GM19240 (cell line): Measurements from ENCODE around the gene PRR19.
"Not testable (repeated sequence)": the region's sequence is repeated elsewhere in the genome, so short reads cannot be mapped to it uniquely, and the experiment has no call there.

ENCODE experiments used
- DNase-seq: peaks from one replicate; pipeline ENCODE4 v3.0.0; 2011; ENCODE audit warnings: low spot score; ENCODE audit not compliant: insufficient read length

PRR19 gene

GRCh38 chr19:42325308-42325895, 23.5 kb downstream of the PRR19 start, which contains the start of gene MEGF8:
Gene MEGF8, plus strand, starts transcription at chr19:42325635. Its CDS starts 609 bp downstream, at chr19:42326244.
- peak; percentile 98 for DNase-seq

- DNase-seq, result no peak
Observed at GRCh38 chr19:42325896-42326771, 24.2 kb downstream of the PRR19 start.

GRCh38 chr19:42326969-42327368, 25.0 kb downstream of the PRR19 start:
- DNase-seq, result no peak

- DNase-seq, result no peak
Observed at GRCh38 chr19:42327381-42327780, 25.4 kb downstream of the PRR19 start.

GRCh38 chr19:42328106-42328505, 26.2 kb downstream of the PRR19 start:
- no peak for DNase-seq

GRCh38 chr19:42328854-42329253, 26.9 kb downstream of the PRR19 start:
- no peak for DNase-seq

GRCh38 chr19:42330241-42330711, 28.3 kb downstream of the PRR19 start:
- no peak for DNase-seq

- not testable (repeated sequence) for DNase-seq
Observed at GRCh38 chr19:42331333-42331732, 29.4 kb downstream of the PRR19 start.

- DNase-seq, result no peak
Observed at GRCh38 chr19:42332059-42332458, 30.1 kb downstream of the PRR19 start.

GRCh38 chr19:42333018-42333417, 31.1 kb downstream of the PRR19 start:
- DNase-seq, result no peak

- no peak for DNase-seq
Observed at GRCh38 chr19:42333975-42334696, 32.2 kb downstream of the PRR19 start.

- no peak for DNase-seq
Observed at GRCh38 chr19:42334697-42335373, 32.9 kb downstream of the PRR19 start.

GRCh38 chr19:42335374-42335936, 33.5 kb downstream of the PRR19 start:
- no peak for DNase-seq

- no peak for DNase-seq
Observed at GRCh38 chr19:42335971-42336370, 34.0 kb downstream of the PRR19 start.

- not testable (repeated sequence) for DNase-seq
Observed at GRCh38 chr19:42339126-42339860, 37.4 kb downstream of the PRR19 start.

GRCh38 chr19:42339922-42340321, 38.0 kb downstream of the PRR19 start:
- DNase-seq, result not testable (repeated sequence)

- no peak for DNase-seq
Observed at GRCh38 chr19:42343344-42344110, 41.6 kb downstream of the PRR19 start.

- no peak for DNase-seq
Observed at GRCh38 chr19:42344336-42344893, 42.5 kb downstream of the PRR19 start.

GRCh38 chr19:42345191-42345812, 43.4 kb downstream of the PRR19 start:
- no peak for DNase-seq
